CD4-positive, alpha-beta memory T cell (primary cell): Measurements from ENCODE around the gene KRT76. TPM values are rescaled to one million over a fixed set of nuclear protein-coding genes. Genes with fewer than 3 reads are reported as not detected.

ENCODE experiments used
- CTCF ChIA-PET: fragments of 350-600 bp; sonication (Branson Sonifier 250); formaldehyde crosslinking; loops from one replicate; lab custom pipeline; 2021; ENCODE audit warnings: inconsistent platforms; ENCODE audit not compliant: partially characterized antibody; lab: Charles Lee
- POLR2A ChIA-PET: fragments of 350-600 bp; sonication (Branson Sonifier 250); formaldehyde crosslinking; loops from one replicate; lab custom pipeline; 2021; ENCODE audit not compliant: partially characterized antibody; lab: Charles Lee
- DNase-seq, 5 donors: peaks; one replicate each; pipeline versions ENCODE4 v3.0.0 to v3.0.0-alpha.2; 2020 to 2022; ENCODE audit warnings: mixed read lengths in 1 of 5
- H3K27ac ChIP-seq: one replicate; pipeline ENCODE4 v1.7.0; 2013; ENCODE audit warnings: low read depth, low read length
- H3K27me3 ChIP-seq: 2 replicates; pipeline ENCODE4 v1.7.0; 2013; ENCODE audit warnings: mild to moderate bottlenecking, low read length, moderate library complexity; ENCODE audit not compliant: insufficient read depth
- H3K36me3 ChIP-seq: 2 replicates; pipeline ENCODE4 v1.7.0; 2013; ENCODE audit warnings: mild to moderate bottlenecking, low read length, moderate library complexity; ENCODE audit not compliant: insufficient read depth
- H3K4me1 ChIP-seq: 2 replicates; pipeline ENCODE4 v1.7.0; 2013; ENCODE audit warnings: mild to moderate bottlenecking, low read length, moderate library complexity; ENCODE audit not compliant: insufficient read depth
- H3K4me3 ChIP-seq, 2 donors: one replicate each; pipeline ENCODE4 v1.7.0; 2013; ENCODE audit warnings: low read length in 2 of 2, mild to moderate bottlenecking in 1 of 2
- H3K9me3 ChIP-seq, 2 donors: one replicate each; pipeline ENCODE4 v1.7.0; 2013; ENCODE audit warnings: low read length in 2 of 2, control low read depth in 1 of 2; ENCODE audit not compliant: control insufficient read depth in 1 of 2
- H3K27ac Mint-ChIP-seq, 7 donors: one replicate each; pipeline ENCODE4 v1.8.0; 2020 to 2021; ENCODE audit warnings: mixed read lengths in 7 of 7, mild to moderate bottlenecking in 6 of 7, inconsistent platforms in 3 of 7, moderate library complexity in 3 of 7
- H3K27me3 Mint-ChIP-seq, 2 donors: one replicate each; pipeline ENCODE4 v1.8.0; 2020 to 2021; ENCODE audit warnings: mixed read lengths in 2 of 2
- H3K36me3 Mint-ChIP-seq, 2 donors: one replicate each; pipeline ENCODE4 v1.8.0; 2020 to 2021; ENCODE audit warnings: mixed read lengths in 2 of 2, inconsistent platforms in 1 of 2, mild to moderate bottlenecking in 1 of 2
- H3K4me1 Mint-ChIP-seq, 4 donors: one replicate each; pipeline ENCODE4 v1.8.0; 2020 to 2021; ENCODE audit warnings: mixed read lengths in 4 of 4, mild to moderate bottlenecking in 1 of 4
- H3K4me3 Mint-ChIP-seq, 8 donors: one replicate each; pipeline ENCODE4 v1.8.0; 2020 to 2021; ENCODE audit warnings: mixed read lengths in 8 of 8, mild to moderate bottlenecking in 7 of 8, moderate library complexity in 6 of 8, inconsistent platforms in 3 of 8
- H3K9me3 Mint-ChIP-seq, 8 donors: one replicate each; pipeline ENCODE4 v1.8.0; 2020 to 2021; ENCODE audit warnings: mixed read lengths in 8 of 8, mild to moderate bottlenecking in 5 of 8, inconsistent platforms in 3 of 8, moderate library complexity in 1 of 8
- intact Hi-C: fragments of 100-400 bp; cut with micrococcal nuclease; formaldehyde crosslinking; loops from one replicate; pipeline ENCODE4 v1.15.1; 2023
- polyA plus RNA-seq, 2 donors: library from polyadenylated mRNA; unstranded; fragments of 300-500 nt; fragmentation: Illumina TruSeq; gene quantifications; one replicate each; pipeline ENCODE4 v1.2.3, GENCODE V29; 2021
- total RNA-seq, 2 experiments: library from RNA; stranded (reverse); gene quantifications; one replicate each; pipeline ENCODE4 v1.2.3, GENCODE V29; 2021

Gene KRT76
- total and polyA plus RNA-seq, 4 experiments from 2014 or later = not detected

DNA sequence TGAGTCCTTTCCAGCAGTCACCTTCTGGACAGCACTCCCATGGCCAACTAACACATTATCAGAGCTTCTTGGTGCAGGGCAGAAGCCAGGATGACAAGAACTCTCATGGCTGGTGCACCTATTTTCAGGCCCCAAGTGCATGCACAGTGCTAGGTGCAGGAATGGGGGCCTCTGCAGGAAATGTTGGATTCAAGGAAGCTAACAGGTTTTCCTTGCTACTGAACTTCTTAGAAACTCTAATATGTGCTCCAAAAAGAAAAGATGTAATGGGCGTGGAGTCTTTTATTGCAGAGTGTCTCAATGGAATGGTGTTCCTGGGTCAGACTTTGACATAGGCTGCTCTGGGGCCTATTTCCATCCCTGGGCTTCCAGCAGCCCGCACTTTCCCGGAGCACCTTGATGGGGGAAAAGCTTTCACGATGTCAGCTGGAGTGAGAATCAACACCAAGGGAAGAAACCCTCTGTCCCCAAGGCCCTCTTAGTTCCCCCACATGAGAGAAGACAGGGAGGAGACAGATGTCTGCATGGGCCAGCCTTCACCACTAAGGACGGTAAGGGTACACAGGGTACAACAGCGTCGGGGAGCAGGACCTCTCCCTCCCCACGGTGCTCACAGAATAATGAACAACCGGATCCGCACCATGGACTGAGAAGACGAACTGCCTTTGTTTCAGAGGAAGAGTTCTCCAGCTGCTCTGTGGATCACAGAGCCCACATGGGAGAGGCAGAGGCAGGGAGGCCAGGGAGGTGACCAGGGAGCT is 11.9 kb upstream of the KRT76 start:
- ChIA-PET CTCF (interaction anchor here (1.3 kb wide), 1 partner anchor 10 kb away, joined by 4 read pairs; no protein-coding TSS in a partner anchor), POLR2A (no interaction called here)
- Mint-ChIP-seq H3K4me1 (peaks cover 0 to 18% (median 4%) of the 10 kb centered on the region in 4 donors), H3K27me3 (peaks cover 32 to 38% of the 10 kb centered on the region in 2 donors), H3K4me3 (peak overlapping the region in 1 of 8 donors; percentile 66), H3K36me3 (no peaks in the 10 kb centered on the region), H3K9me3 (peaks cover 0 to 3% (median 0%) of the 10 kb centered on the region in 8 donors), H3K27ac (peak overlapping the region in 1 of 7 donors; percentile 68)
- Histone ChIP-seq H3K9me3 (no peaks in the 10 kb centered on the region), H3K27ac (no peak overlapping the region), H3K36me3 (no peaks in the 10 kb centered on the region), H3K4me1 (no peaks in the 10 kb centered on the region), H3K4me3 (no peak overlapping the region), H3K27me3 (no peaks in the 10 kb centered on the region)
- intact Hi-C loops = no loop called here
- no peak for DNase-seq

DNA sequence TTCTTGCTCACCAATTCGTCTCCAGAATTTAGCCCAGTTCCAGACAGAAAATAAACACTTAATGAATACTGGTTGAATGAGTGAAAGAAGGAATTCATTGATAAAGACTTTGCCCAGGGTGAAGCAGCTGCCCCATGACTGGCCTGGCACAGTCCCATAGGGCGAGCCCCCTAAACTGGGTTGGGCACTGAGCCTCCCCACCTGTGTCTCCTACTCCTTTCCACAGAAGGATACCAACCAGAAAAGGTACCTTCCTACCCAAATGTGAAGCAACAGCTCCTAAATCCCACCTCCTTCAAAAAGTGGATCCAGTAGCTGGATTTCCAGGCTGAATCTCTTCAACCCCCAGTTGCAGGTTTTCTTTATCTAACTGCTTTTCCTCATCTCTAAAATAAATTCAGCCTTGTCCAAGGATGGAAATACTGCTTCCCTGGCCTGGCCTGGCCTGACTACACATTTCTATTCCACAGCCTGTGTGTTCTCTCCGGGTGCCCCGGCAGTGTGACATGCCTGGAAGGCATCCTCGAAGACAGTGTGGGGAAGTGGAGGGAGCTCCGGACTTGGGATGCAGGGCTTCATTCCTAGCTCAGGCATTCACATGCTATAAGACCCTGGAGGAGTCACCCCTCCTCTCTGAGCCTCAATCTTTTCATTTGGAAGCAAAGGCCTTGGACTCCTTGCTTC is 11.2 kb upstream of the KRT76 start:
- Mint-ChIP-seq H3K27me3 (peaks cover 30 to 41% of the 10 kb centered on the region in 2 donors), H3K4me3 (no peak overlapping the region), H3K9me3 (peaks cover 0 to 4% (median 0%) of the 10 kb centered on the region in 8 donors), H3K36me3 (no peaks in the 10 kb centered on the region), H3K4me1 (peaks cover 0 to 18% (median 4%) of the 10 kb centered on the region in 4 donors), H3K27ac (no peak overlapping the region)
- no peak overlapping the region for H3K27ac ChIP-seq
- intact Hi-C loops = no loop called here
- no peaks in the 10 kb centered on the region for H3K4me1 ChIP-seq
- DNase-seq = no peak
- CTCF ChIA-PET = interaction anchor here (1.3 kb wide), 1 partner anchor 9 kb away, joined by 4 read pairs; no protein-coding TSS in a partner anchor
- H3K4me3 ChIP-seq = no peak overlapping the region
- no peaks in the 10 kb centered on the region for H3K27me3 ChIP-seq
- POLR2A ChIA-PET = no interaction called here
- no peaks in the 10 kb centered on the region for H3K36me3 ChIP-seq
- H3K9me3 ChIP-seq = no peaks in the 10 kb centered on the region

DNA sequence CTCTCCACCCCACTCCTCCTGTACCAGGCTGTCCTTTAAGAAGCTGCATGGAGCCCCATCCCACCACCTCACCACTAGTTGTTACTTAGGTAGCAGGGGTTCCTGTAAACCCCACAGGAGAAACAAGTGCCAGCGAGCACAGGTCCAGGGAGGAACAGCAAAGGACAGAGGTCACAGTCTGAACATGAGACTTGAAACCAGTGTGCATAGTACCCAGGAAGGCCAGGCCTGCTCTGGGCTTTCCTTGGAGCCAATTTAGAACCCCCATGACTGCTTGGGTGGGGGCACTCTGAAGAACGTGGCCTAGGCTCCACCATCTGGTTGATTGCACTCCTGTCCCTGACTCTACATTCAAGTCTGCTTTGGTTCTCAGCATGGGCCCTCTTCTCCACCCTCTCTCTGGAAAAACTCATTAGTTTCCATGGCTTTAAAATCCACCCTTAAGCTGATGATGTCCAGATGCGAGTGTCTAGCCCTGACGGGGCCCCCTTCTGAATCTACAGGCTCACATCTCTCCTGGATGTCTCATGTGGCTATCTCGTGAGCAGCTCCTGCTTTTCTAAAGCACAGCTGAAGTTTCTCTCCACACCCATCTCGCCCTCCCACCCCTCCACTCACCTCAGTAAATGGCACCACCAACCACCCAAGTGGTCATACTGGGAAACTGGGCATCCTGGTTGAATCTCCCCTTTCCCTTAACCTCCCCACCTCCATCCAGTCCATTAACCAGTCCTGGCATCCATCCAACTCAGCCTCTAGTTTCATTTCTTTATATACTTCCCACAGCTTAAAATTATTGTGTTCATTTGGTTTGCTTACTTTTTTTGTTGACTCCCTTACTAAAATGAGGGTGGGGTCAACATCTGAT is 10.4 kb upstream of the KRT76 start:
- no peak for DNase-seq
- no peak overlapping the region for H3K27ac Mint-ChIP-seq
- CTCF ChIA-PET = interaction anchor here (1.3 kb wide), 1 partner anchor 8 kb away, joined by 4 read pairs; no protein-coding TSS in a partner anchor
- Histone ChIP-seq H3K27ac (no peak overlapping the region), H3K9me3 (no peaks in the 10 kb centered on the region), H3K36me3 (no peaks in the 10 kb centered on the region), H3K4me3 (no peak overlapping the region), H3K4me1 (no peaks in the 10 kb centered on the region), H3K27me3 (no peaks in the 10 kb centered on the region)
- POLR2A ChIA-PET = no interaction called here
- H3K4me3 Mint-ChIP-seq = no peak overlapping the region
- peaks cover 0 to 18% (median 4%) of the 10 kb centered on the region in 4 donors for H3K4me1 Mint-ChIP-seq
- peaks cover 32 to 43% of the 10 kb centered on the region in 2 donors for H3K27me3 Mint-ChIP-seq
- intact Hi-C loops = no loop called here
- H3K9me3 Mint-ChIP-seq = peaks cover 0 to 4% (median 0%) of the 10 kb centered on the region in 8 donors
- no peaks in the 10 kb centered on the region for H3K36me3 Mint-ChIP-seq

DNA sequence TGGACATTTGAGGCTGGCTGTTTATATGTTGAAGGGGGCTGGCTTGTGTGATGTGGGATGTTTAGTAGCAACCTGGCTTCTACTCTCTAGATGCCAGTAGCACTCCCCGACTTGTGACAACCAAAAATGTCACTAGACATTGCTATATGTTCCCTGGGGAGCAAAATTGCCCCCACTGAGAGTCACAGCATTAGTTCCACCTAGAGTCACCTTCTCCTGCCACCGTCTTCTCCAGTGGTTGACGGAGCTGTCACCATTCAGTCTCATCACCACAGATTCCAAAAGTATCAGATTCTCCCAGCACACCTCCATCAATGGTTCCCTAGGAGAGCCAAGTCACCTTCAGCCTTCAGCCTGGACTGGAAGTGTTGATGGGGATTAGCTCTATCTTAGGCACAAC is 7.8 kb upstream of the KRT76 start:
- no peak for DNase-seq
- H3K36me3 Mint-ChIP-seq = no peaks in the 10 kb centered on the region
- H3K4me3 ChIP-seq = no peak overlapping the region
- peaks cover 0 to 4% (median 0%) of the 10 kb centered on the region in 8 donors for H3K9me3 Mint-ChIP-seq
- no peaks in the 10 kb centered on the region for H3K9me3 ChIP-seq
- no peak overlapping the region for H3K4me3 Mint-ChIP-seq
- POLR2A ChIA-PET = no interaction called here
- peaks cover 22 to 33% of the 10 kb centered on the region in 2 donors for H3K27me3 Mint-ChIP-seq
- H3K4me1 ChIP-seq = no peaks in the 10 kb centered on the region
- H3K4me1 Mint-ChIP-seq = peaks cover 0 to 10% (median 3%) of the 10 kb centered on the region in 4 donors
- no peak overlapping the region for H3K27ac ChIP-seq
- CTCF ChIA-PET = no interaction called here
- intact Hi-C loops = no loop called here
- no peak overlapping the region for H3K27ac Mint-ChIP-seq
- H3K36me3 ChIP-seq = no peaks in the 10 kb centered on the region
- H3K27me3 ChIP-seq = peaks cover 4% of the 10 kb centered on the region

DNA sequence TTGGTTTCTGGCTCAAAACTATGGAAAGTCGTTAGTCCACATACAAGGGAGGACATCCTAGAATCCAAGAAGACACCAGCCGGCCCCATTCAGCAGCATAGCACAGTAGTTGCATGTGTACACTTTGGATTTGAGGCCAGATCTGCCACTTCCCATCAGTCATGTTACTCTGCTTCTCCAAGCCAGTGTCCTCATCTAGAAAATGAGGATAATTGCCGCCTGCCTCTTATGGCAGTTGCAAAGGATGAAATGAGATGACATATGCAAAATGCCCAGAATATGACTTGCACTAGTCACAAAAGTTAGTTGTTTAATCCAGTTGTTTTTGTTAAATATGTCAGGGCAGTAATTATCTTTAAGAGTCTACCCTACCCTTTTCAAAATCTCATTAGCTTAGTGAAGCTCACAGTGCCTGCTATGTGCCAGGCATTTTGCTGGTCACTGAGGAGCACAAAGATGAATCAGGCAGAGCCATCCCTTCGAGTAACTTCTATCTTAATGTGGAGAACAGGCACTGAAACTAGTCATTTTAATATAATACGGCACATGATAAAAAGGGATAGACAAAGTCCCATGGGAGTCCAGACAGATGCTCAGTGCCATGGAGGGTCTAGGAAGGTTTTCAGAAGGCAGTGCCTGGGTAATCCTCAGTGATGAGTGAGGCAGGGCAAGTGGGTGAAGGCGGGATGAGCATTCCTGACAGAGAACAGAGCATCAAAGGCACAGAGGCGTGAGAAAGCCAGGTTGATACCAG is 6.6 kb upstream of the KRT76 start:
- H3K27me3 ChIP-seq = peaks cover 4% of the 10 kb centered on the region
- ChIA-PET POLR2A (no interaction called here), CTCF (no interaction called here)
- DNase-seq = no peak
- H3K9me3 ChIP-seq = no peaks in the 10 kb centered on the region
- H3K27me3 Mint-ChIP-seq = peaks cover 17 to 24% of the 10 kb centered on the region in 2 donors
- peaks cover 0 to 2% (median under 1%) of the 10 kb centered on the region in 4 donors for H3K4me1 Mint-ChIP-seq
- H3K27ac Mint-ChIP-seq = no peak overlapping the region
- H3K4me3 ChIP-seq = no peak overlapping the region
- H3K36me3 ChIP-seq = no peaks in the 10 kb centered on the region
- H3K27ac ChIP-seq = no peak overlapping the region
- H3K4me1 ChIP-seq = no peaks in the 10 kb centered on the region
- intact Hi-C loops = no loop called here
- no peaks in the 10 kb centered on the region for H3K36me3 Mint-ChIP-seq
- H3K4me3 Mint-ChIP-seq = no peak overlapping the region
- H3K9me3 Mint-ChIP-seq = peaks cover 0 to 4% (median 0%) of the 10 kb centered on the region in 8 donors

DNA sequence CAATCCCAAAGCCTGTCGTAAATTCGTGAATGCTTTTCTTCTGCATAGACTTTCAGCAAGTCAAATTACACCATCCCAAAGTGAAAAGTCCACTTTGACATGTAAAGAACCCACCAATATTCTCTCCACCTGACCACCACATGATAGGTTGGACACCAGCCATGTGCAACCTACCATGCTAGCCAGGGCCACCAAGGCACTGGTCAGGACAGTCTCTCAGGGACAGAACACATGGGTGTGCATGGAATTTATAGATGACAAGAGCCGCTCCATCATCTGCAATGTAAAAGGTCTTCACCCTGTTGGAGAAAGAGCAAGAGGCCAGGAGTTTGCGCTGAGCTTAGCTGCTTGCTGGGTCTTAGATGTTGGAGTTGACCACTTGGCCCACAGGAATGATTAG is 5.4 kb upstream of the KRT76 start:
- intact Hi-C loops = no loop called here
- no peak overlapping the region for H3K4me3 ChIP-seq
- DNase-seq = no peak
- ChIA-PET POLR2A (no interaction called here), CTCF (interaction anchor here (0.7 kb wide), 1 partner anchor 288 kb away, joined by 5 read pairs; no protein-coding TSS in a partner anchor)
- H3K4me1 Mint-ChIP-seq = peaks cover 0 to 2% (median under 1%) of the 10 kb centered on the region in 4 donors
- no peak overlapping the region for H3K27ac ChIP-seq
- peaks cover 4% of the 10 kb centered on the region for H3K27me3 ChIP-seq
- no peak overlapping the region for H3K27ac Mint-ChIP-seq
- H3K36me3 Mint-ChIP-seq = no peaks in the 10 kb centered on the region
- H3K36me3 ChIP-seq = no peaks in the 10 kb centered on the region
- no peaks in the 10 kb centered on the region for H3K9me3 ChIP-seq
- no peaks in the 10 kb centered on the region for H3K4me1 ChIP-seq
- H3K27me3 Mint-ChIP-seq = peaks cover 20 to 22% of the 10 kb centered on the region in 2 donors
- no peak overlapping the region for H3K4me3 Mint-ChIP-seq
- peaks cover 0 to 4% (median 0%) of the 10 kb centered on the region in 8 donors for H3K9me3 Mint-ChIP-seq
